NCI-H187 treated with DMSO at 0.1 percent for 48 hours (cell line): ENCODE results near the gene XNDC1N.
A peak's percentile ranks its signal among the peaks of the same experiment; 100 is the strongest.
"Not testable (repeated sequence)": the region's sequence is repeated elsewhere in the genome, so short reads cannot be mapped to it uniquely, and the experiment has no call there.

Source experiments
- DNase-seq: peaks from one replicate; lab custom pipeline; 2025; lab: John Stamatoyannopoulos, UW

The XNDC1N gene

GRCh38 chr11:71933141-71933933, 4.9 kb upstream of the XNDC1N start:
- no peak for DNase-seq

GRCh38 chr11:71931245-71931602, 2.8 kb upstream of the XNDC1N start:
- no peak for DNase-seq

DNA sequence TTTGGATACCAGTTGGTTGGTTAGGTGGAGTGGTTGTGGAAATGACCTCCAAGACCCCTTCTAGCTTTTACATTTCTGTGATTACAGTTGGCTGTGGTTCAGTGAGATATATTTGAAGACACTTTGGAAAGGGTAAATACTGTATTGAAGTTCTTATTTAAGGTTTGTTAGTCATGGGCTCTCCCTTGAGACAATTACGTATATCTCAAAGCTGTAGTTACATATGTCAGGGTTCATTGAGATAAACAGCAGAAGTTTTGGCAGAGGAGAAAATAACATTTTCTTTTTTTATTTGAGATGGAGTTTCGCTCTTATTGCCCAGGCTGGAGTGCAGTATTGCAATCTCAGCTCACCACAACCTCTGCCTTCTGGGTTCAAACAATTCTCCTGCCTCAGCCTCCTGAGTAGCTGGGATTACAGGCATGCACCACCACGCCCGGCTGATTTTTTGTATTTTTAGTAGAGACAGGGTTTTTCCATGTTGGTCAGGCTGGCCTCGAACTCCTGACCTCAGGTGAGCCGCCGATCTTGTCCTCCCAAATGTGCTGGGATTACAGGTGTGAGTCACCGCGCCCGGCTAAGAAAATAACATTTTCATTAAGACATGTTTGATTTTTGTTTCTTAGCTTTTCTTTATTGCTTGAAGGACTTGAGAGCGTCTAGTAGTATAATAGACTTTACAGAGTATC, 2.3 kb upstream of the XNDC1N start:
- DNase-seq: no peak

DNA sequence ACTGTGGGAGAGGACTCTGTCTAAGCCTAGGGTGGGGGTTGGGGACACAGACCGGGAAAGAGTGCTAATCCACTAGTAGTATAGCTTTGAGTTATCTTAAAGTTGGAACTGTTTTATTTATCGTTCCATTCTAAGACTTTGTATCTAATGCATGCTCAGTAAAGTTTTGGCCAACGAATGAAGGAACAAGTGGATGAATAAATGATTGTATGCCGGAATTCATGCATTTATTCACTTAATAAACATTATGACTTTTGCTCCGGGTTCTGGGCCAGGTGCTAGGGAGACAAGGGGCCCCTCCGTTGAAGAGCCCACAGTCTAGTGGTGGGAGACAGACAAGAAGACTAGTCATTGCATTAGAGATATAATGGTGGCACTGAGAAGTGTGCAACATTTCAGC, 1.1 kb upstream of the XNDC1N start:
- DNase-seq: no peak

DNA sequence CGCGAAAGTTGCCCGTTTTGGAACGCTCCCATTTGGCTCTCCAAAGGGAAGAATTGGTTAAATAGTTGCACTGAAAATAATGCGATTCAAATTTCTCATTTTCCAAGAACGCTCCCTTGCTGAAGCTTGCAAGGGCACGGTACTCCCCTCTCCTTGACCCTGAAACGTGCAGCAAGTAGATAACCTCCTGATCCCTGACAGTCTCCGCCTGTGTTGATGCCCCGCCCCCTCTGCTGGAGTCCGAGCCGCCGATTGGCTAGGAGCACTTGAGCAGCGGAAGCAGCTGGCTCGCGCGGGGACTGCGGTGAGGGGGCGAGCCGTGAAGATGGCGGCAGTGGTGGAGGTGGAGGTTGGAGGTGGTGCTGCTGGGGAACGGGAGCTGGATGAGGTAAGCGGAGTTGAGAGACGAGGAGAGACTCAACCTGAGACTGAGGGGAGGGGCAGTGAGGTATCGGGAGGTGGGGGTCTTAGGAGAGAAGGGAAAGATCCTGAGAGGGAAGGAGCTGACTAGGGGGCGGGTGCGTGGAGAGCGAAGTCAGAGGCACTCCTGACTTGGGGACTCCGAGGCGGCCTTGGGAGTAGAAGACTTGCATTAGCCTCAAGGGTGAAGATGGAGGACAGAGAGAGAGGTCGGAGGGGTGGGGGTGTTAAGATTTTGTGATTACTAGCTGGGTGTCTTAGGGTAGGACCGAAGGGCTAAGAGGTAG, 496 bp upstream of the XNDC1N start, which contains the start of gene RNF121:
RNF121 (plus strand) TSS at position 310 of the 707 bp plus-strand sequence; CDS start at position 326, 16 bp downstream.
- peak; percentile 80 for DNase-seq

DNA sequence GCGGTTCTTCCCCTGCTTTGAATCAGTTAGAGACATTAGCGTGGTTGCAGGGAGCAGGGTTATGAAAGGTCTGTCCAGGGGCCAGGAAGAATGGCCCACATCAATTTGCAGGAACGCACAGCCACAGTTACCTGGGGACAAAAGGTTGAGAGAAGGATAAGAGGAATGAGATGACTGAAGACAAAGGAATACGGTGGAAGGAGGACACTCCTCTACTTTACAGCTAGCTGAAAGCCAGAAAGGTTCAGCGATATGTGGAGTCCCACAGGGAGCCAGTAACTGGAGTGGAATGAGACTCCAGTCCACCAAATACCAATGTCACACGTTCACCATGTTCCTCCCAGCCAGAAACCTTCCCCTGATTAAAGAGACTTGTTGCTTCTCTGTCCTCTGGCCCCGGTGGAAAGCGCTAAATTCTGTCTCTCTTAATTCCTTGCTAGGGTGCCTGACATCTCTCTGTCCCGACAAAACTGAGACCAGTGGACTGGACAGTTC, 10.7 kb downstream of the XNDC1N start:
- DNase-seq: no peak

GRCh38 chr11:71914617-71915189, 13.7 kb downstream of the XNDC1N start:
- DNase-seq: no peak

DNA sequence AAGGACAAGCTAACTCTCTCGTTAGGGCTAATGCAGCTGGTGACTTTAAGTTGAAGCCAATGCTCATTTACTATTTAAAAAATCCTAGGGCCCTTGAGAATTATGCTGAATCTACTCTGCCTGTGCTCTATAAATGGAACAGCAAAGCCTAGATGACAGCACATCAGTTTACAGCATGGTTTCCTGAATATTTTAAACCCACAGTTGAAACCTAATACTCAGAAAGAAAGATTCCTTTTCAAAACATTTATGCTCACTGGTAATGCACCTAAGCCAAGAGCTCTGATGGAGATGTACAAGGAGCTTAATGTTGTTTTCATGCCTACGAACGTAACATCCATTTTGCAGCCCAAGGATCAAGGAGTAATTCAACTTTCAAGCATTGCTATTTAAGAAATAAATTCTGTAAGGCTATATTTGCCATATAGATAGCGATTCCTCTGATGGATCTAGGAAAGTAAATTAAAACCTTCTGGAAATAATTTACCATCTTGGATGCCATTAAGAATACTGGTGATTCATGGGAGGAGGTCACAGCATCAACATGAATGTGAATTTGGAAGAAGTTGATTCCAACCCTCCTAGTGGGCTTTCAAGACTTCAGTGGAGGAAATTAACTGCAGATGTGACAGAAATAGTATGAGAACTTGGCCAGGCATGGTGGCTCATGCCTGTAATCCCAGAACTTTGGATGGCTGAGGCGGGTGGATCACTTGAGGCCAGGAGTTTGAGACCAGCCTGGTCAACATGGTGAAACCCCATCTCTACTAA, 14.5 kb downstream of the XNDC1N start:
- DNase-seq: no peak

DNA sequence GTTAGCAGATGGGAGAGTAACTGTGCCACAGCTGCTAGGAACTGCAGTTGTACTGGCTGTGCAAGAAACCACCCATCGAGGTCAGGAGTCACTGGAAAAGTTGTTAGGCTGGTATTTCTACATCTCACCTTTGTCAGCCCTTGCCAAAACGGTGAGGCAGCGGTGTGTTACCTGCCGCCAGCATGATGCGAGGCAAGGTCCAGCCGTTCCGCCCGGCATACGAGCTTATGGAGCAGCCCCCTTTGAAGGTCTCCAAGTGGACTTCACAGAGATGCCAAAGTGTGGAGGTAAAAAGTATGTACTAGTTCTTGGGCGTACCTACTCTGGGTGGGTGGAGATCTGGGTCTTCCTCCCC, 16.4 kb downstream of the XNDC1N start:
- not testable (repeated sequence) for DNase-seq

GRCh38 chr11:71911321-71911985, 16.9 kb downstream of the XNDC1N start:
- DNase-seq: not testable (repeated sequence)

GRCh38 chr11:71910775-71911174, 17.6 kb downstream of the XNDC1N start:
- not testable (repeated sequence) for DNase-seq

DNA sequence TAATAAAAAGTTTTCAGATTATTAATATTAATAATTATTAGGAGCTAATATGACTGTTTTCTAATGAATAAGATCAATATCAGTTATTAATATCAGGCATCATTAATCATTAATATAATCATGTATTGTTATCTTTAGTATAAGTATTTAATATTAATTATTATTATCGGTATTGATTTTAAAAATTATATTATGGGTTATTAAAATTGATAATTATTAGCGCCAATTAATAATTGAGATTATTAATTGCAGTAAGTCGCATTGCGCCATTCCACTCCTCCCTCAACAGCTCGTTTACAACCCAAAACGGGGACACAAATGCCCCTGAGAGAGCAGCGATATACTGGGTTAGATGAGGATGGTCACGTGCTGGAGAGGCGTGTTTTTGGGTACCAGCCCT, 20.2 kb downstream of the XNDC1N start:
- no peak for DNase-seq

GRCh38 chr11:71901137-71901536, 27.3 kb downstream of the XNDC1N start:
- DNase-seq: not testable (repeated sequence)

- no peak for DNase-seq
These were observed 32.4 kb downstream of the XNDC1N start for GRCh38 chr11:71895961-71896360.

GRCh38 chr11:71889181-71889872, 39.1 kb downstream of the XNDC1N start:
- not testable (repeated sequence) for DNase-seq

DNA sequence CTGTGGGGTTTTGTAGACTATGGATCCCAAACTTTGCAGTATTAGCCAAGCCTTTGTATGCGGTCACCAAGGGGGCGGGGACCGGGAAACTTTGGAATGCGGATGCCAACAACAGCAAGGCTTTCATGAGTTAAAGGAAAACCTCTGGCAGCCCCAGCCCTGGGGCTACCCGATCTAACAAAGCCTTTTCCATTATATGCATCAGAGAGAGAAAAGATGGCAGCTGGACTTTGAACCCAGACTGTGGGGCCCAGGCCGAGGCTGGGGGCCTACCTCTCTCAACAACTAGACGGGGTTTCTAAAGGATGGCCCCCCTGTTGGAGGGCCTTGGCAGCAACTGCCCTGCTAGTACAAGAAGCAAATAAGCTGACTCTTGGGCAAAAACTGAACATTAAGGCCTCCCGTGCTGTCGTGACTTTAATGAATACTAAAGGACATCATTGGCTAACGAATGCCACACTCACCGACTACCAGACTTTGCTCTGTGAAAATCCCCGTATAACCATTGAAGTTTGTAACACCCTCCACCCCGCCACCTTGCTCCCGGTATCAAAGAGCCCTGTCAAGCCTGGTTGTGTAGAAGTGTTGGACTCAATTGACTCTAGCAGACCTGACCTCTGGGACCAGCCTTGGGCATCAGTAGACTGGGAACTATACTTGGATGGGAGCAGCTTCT, 39.9 kb downstream of the XNDC1N start:
- not testable (repeated sequence) for DNase-seq

DNA sequence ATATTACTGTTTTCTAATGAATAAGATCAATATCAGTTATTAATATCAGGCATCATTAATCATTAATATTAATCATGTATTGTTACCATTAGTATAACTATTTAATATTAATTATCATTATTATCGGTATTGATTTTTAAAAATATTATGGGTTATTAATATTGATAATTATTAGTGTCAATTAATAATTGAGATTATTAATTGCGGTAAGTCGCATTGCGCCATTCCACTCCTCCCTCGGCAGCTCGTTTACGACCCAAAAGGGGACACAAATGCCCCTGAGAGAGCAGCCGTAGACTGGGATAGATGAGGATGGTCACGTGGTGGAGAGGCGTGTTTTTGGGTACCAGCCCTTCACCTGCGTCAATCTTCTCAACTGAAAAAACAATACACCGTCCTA, 42.6 kb downstream of the XNDC1N start:
- DNase-seq: not testable (repeated sequence)
